ENCODE data around the gene ATP8A2.

ATP8A2 gene

GRCh38 chr13:25371875-25372283, at the start of gene ATP8A2:
TSS of gene ATP8A2 (plus strand) at chr13:25371974. CDS start at chr13:25372213, 239 bp downstream.
- no peak for DNase-seq (ENCODE audit: extremely low read depth, low read depth)

GRCh38 chr13:25324100-25324499, 47.7 kb upstream of the ATP8A2 start:
- no peak for DNase-seq (ENCODE audit: extremely low read depth, low read depth)
- TF ChIP-seq, protein P1, sequence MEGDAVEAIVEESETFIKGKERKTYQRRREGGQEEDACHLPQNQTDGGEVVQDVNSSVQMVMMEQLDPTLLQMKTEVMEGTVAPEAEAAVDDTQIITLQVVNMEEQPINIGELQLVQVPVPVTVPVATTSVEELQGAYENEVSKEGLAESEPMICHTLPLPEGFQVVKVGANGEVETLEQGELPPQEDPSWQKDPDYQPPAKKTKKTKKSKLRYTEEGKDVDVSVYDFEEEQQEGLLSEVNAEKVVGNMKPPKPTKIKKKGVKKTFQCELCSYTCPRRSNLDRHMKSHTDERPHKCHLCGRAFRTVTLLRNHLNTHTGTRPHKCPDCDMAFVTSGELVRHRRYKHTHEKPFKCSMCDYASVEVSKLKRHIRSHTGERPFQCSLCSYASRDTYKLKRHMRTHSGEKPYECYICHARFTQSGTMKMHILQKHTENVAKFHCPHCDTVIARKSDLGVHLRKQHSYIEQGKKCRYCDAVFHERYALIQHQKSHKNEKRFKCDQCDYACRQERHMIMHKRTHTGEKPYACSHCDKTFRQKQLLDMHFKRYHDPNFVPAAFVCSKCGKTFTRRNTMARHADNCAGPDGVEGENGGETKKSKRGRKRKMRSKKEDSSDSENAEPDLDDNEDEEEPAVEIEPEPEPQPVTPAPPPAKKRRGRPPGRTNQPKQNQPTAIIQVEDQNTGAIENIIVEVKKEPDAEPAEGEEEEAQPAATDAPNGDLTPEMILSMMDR (IDR thresholded peaks at IDR 0.05; ENCODE audit: low read depth, low read length) = no peak

More at GRCh38 chr13:25371875-25372283, at the start of gene ATP8A2:
- TF ChIP-seq, protein P1 (IDR thresholded peaks at IDR 0.05; ENCODE audit: low read depth, low read length) = no peak

- TF ChIP-seq, protein P1 (IDR thresholded peaks at IDR 0.05; ENCODE audit: low read depth, low read length) = no peak
- no peak for DNase-seq (ENCODE audit: extremely low read depth, low read depth)
Observed at GRCh38 chr13:25329706-25330105, 42.1 kb upstream of the ATP8A2 start.

DNA sequence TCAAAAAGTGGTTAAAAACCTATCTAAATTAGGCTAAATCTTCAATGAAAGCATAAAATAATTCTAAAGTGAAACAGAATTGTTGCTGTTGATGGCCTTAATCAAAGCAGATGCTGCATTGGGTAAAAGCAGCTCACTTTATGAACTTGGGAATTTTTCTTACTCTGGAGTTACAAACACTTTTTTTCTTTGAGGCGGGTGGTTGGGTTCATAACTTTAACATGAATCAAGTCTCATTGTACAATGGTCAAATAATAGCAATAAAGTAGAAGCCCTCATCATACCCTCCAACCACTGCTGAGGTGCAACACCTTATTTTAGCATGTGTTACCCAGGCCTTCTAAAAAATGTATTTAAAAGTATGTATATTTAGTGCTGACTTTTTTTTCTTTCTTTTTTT, 41.2 kb upstream of the ATP8A2 start:
- TF ChIP-seq, protein P1 (IDR thresholded peaks at IDR 0.05; ENCODE audit: low read depth, low read length) = no peak
- DNase-seq (ENCODE audit: extremely low read depth, low read depth) = no peak

- no peak for DNase-seq (ENCODE audit: extremely low read depth, low read depth)
- TF ChIP-seq, protein P1 (IDR thresholded peaks at IDR 0.05; ENCODE audit: low read depth, low read length) = no peak
Observed at GRCh38 chr13:25335856-25336255, 35.9 kb upstream of the ATP8A2 start.

GRCh38 chr13:25345576-25345975, 26.2 kb upstream of the ATP8A2 start:
- no peak for DNase-seq (ENCODE audit: extremely low read depth, low read depth)
- TF ChIP-seq, protein P1 (IDR thresholded peaks at IDR 0.05; ENCODE audit: low read depth, low read length) = no peak

- TF ChIP-seq, protein P1 (IDR thresholded peaks at IDR 0.05; ENCODE audit: low read depth, low read length) = no peak
- DNase-seq (ENCODE audit: extremely low read depth, low read depth) = no peak
Observed at GRCh38 chr13:25347151-25347550, 24.6 kb upstream of the ATP8A2 start.
